GM19468 (cell line): ENCODE results near the gene RAPGEF1.

Experiments
- ATAC-seq: cut with Tn5 transposase; IDR thresholded peaks from one replicate; pipeline ENCODE4 v1.9.1; 2021; ENCODE audit warnings: mild to moderate bottlenecking, moderate library complexity, moderate number of reproducible peaks; ENCODE audit not compliant: unreplicated experiment; ENCODE audit errors: extremely low read depth

The RAPGEF1 gene

GRCh38 chr9:131594906-131595665, 144.8 kb downstream of the RAPGEF1 start:
- ATAC-seq, result no peak

- ATAC-seq, result no peak
Measured at GRCh38 chr9:131593936-131594665, 145.8 kb downstream of the RAPGEF1 start.

DNA sequence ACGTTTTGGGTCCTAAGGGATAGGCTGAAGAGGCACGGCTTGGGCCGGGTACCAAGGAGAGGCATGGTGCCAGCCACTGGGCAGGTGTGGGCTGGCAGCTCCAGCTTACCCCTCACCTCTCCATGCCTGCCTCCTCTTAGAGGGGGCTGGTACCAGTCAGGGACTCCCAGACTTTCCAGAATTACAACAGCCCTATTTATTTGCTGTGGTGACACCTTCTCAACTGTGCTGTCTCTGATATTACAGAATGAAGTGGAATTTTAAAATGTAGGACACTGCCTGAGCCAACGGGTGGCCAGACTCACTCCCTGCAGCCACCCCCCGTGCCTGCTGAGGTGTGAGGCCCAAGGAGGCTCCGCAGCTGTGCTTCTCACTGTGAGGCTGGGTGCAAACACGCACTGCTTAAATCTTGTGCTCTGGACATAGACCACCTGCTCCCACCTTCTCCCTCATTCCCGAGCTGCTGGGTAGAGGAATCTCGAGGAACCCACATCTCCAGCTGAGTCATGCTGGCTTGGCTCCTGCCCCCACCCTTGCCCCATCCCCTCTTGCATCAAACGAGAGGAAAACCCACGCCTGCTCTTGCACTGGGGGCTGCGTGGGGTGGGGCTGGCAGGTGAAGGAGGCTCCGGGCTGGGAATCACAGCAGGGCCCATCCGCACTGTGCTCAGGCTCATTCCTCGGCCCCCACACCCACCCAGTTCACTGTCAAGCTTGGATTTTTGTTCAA, 146.6 kb downstream of the RAPGEF1 start:
- ATAC-seq, result no peak

- no peak for ATAC-seq
Measured at GRCh38 chr9:131591845-131592208, 148.0 kb downstream of the RAPGEF1 start.

- ATAC-seq, result no peak
Measured at GRCh38 chr9:131590907-131591844, 148.7 kb downstream of the RAPGEF1 start.

- ATAC-seq, result no peak
Measured at GRCh38 chr9:131590449-131590848, 149.4 kb downstream of the RAPGEF1 start.

GRCh38 chr9:131589993-131590392, 149.9 kb downstream of the RAPGEF1 start:
- ATAC-seq, result no peak

DNA sequence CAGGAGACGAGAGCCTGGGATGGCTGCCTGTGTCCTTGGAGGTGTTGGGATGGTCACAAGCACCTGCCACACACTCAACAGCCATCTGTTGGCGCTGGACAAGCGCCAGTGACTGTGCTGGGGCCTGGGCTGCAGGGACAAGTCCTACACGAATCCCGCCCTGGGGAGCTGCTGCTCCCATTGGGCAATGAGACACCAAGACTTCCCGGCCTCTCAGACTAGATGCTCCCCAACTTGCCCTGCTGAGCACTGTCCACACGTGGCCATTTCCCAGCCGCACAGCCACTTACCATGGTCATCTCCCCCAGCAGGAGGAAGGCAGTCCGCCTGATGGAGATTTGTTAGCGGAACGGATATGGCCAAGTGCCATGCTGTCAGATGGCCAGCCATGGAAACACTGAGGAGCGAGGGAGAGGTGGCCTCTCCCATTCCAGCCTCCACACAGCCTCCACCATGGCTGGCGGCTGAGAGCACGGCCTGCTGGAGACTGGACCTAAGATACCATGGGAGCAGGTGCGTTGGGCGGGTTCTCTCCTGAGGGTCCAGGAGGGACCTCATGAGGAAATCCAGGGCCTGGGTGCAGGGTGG, 150.7 kb downstream of the RAPGEF1 start:
- no peak for ATAC-seq

DNA sequence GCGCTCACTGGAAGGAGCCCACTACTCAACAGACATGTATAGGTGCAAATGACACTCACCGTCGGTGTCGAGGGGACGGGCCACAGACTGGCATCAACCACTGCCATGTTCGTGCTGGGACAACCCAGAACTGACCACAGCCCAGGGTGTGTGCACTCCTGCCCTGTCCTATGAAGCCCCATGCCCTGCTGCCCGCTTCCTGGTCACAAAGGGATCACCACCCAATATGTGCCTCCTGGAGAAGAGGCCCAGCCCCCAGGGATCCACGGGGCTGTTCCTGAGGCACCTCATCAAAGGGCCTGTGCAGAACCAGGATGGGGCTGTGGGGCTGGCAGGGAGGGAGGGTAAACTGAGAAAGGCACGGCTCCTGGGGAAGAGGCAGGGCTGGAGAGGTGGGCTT, 151.5 kb downstream of the RAPGEF1 start:
- no peak for ATAC-seq

GRCh38 chr9:131587906-131588305, 152.0 kb downstream of the RAPGEF1 start:
- no peak for ATAC-seq

DNA sequence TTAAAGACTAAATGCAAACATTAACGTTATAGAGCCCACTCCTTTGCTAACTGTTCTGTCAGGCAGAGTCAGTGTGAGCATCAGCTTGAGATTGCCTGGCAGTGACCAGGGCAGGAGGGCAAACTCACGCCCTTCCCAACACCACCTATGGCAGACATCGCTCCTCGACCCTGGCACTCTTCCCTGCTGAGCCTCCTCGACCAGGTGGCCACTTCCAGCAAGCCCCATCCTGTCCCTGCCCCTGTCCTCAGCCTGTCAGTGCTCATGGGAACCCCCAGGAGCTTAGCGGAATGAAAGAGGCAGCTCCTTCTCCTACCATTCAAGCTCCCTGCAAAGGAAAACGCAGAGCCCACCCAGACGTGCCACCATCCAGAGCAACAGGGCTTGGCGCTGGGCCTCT, 152.5 kb downstream of the RAPGEF1 start:
- no peak for ATAC-seq

DNA sequence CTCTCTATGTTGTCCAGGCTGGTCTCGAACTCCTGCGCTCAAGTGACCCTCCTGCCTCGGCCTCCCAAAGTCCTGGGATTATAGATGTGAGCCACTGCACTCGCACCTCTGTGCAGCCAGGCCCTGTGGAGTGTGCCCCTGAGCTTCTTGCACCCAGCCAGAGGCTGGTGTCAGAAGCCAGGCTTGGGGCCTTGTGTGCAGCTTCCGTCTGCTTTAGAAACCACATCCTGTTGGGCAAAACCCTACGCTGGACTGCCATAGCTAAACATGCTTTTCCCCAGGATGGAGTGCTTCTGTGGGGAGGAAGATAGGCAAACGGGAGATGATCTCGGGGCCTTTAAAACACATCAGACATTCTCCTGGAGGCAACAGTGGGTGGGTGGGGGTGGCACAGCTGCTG, 154.5 kb downstream of the RAPGEF1 start:
- no peak for ATAC-seq

- no peak for ATAC-seq
Measured at GRCh38 chr9:131584858-131585257, 155.0 kb downstream of the RAPGEF1 start.

GRCh38 chr9:131583836-131584555, 155.9 kb downstream of the RAPGEF1 start:
- ATAC-seq, result no peak

- no peak for ATAC-seq
Measured at GRCh38 chr9:131583337-131583645, 156.6 kb downstream of the RAPGEF1 start.

GRCh38 chr9:131582466-131583336, 157.2 kb downstream of the RAPGEF1 start:
- no peak for ATAC-seq

GRCh38 chr9:131582056-131582455, 157.8 kb downstream of the RAPGEF1 start:
- no peak for ATAC-seq

- ATAC-seq, result no peak
Measured at GRCh38 chr9:131580358-131580757, 159.5 kb downstream of the RAPGEF1 start.
